Suprapubic skin (tissue), 4 donors: ENCODE results near the gene RYR3. TPM values are rescaled to one million over a fixed set of nuclear protein-coding genes. Genes with fewer than 3 reads are reported as not detected.

ENCODE experiments used
- DNase-seq, 2 donors: peaks; one replicate each; pipeline ENCODE4 v3.0.0-alpha.2; 2019; ENCODE audit warnings: low spot score in 2 of 2
- H3K27ac ChIP-seq: fragments of 200-600 bp; sonication (generic); one replicate; pipeline ENCODE4 v1.5.1; 2019
- H3K27me3 ChIP-seq: fragments of 200-600 bp; sonication (generic); one replicate; pipeline ENCODE4 v1.5.1; 2019
- H3K36me3 ChIP-seq: fragments of 200-600 bp; sonication (generic); one replicate; pipeline ENCODE4 v1.5.1; 2019
- H3K4me1 ChIP-seq: fragments of 200-600 bp; sonication (generic); one replicate; pipeline ENCODE4 v1.5.1; 2019
- H3K4me3 ChIP-seq: fragments of 200-600 bp; sonication (generic); one replicate; pipeline ENCODE4 v1.5.1; 2019; ENCODE audit warnings: mild to moderate bottlenecking
- H3K9me3 ChIP-seq: fragments of 200-600 bp; sonication (generic); one replicate; pipeline ENCODE4 v1.5.1; 2019
- EP300 ChIP-seq: sonication (generic); formaldehyde crosslinking; IDR thresholded peaks from one replicate; pipeline ENCODE4 v1.6.1; 2017; ENCODE audit warnings: antibody characterized with exemption
- POLR2A ChIP-seq, 2 donors: fragments of 450-650 bp; IDR thresholded peaks; one replicate each; pipeline ENCODE4 v1.6.1; 2017; ENCODE audit warnings: antibody characterized with exemption in 2 of 2, mild to moderate bottlenecking in 2 of 2, moderate library complexity in 2 of 2
- POLR2AphosphoS5 ChIP-seq, 3 donors: sonication (generic); formaldehyde crosslinking; IDR thresholded peaks; one replicate each; pipeline ENCODE4 v1.6.1; 2017; ENCODE audit warnings: antibody characterized with exemption in 3 of 3
- WGBS: methylation state at CpG from one replicate; pipeline ENCODE4 v1.1.5; 2018; 5-methylcytosine and 5-hydroxymethylcytosine counted together
- total RNA-seq, 4 donors: library from RNA; depleted of rRNA; stranded (reverse); fragments of >200 nt; gene quantifications; one replicate each; pipeline ENCODE4 v1.1.0, GENCODE V29; 2016
- TF ChIP-seq, protein P1 (sequence below), 2 donors: fragments of 200-600 bp in 1 of 2; fragments of 450-650 bp in 1 of 2; sonication (generic) in 1 of 2; IDR thresholded peaks; one replicate each; pipeline ENCODE4 v1.5.1; 2016 to 2019; ENCODE audit warnings: antibody characterized with exemption in 2 of 2, mild to moderate bottlenecking in 1 of 2, moderate library complexity in 1 of 2

The RYR3 gene
- total RNA-seq, 4 donors from 2014 or later = 0.38 to 2.0 (median 0.80) TPM

DNA sequence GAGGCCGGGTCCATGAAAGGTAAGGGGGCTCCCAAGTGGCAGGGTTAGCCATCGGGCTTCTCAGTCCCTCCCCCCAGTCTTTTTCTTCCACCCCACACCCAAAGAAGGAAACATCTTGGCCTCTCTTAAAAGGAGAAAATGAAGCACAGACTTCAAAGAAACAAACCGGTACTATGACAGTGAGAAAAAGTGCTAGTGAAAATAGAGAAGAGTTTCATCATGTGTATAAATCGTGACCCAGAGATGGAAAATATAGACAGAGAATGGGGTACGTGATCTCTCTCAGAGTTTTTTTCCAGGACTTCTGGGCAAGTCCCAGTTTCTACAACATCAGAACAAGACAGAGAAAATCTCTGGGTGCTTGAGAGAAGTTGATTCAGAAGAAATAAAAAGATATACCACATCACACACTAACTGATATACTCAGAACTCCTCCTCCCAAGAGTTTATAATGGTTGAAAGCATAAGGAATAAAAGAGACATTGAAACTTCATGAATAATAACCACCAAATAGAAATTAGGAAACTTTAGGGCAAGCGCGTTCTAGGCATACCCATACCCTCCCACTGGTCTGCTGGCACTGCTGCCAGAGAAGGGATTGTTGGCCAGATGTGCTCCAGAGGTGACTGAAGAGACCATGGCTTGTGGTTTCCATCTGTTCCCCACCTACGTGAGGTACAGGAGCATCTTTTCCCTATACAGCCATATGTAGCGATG lies 338.6 kb downstream of the RYR3 start:
- Histone ChIP-seq H3K9me3 (no peaks in the 10 kb centered on the region), H3K27me3 (peaks cover 6% of the 10 kb centered on the region), H3K4me1 (no peaks in the 10 kb centered on the region), H3K4me3 (no peak overlapping the region), H3K27ac (no peak overlapping the region), H3K36me3 (no peaks in the 10 kb centered on the region)
- TF ChIP-seq, protein P1, sequence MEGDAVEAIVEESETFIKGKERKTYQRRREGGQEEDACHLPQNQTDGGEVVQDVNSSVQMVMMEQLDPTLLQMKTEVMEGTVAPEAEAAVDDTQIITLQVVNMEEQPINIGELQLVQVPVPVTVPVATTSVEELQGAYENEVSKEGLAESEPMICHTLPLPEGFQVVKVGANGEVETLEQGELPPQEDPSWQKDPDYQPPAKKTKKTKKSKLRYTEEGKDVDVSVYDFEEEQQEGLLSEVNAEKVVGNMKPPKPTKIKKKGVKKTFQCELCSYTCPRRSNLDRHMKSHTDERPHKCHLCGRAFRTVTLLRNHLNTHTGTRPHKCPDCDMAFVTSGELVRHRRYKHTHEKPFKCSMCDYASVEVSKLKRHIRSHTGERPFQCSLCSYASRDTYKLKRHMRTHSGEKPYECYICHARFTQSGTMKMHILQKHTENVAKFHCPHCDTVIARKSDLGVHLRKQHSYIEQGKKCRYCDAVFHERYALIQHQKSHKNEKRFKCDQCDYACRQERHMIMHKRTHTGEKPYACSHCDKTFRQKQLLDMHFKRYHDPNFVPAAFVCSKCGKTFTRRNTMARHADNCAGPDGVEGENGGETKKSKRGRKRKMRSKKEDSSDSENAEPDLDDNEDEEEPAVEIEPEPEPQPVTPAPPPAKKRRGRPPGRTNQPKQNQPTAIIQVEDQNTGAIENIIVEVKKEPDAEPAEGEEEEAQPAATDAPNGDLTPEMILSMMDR (IDR thresholded peaks at IDR 0.05) = no peak
- DNase-seq = no peak
- WGBS = 61% methylated on average over 9 of the region's 9 CpGs

DNA sequence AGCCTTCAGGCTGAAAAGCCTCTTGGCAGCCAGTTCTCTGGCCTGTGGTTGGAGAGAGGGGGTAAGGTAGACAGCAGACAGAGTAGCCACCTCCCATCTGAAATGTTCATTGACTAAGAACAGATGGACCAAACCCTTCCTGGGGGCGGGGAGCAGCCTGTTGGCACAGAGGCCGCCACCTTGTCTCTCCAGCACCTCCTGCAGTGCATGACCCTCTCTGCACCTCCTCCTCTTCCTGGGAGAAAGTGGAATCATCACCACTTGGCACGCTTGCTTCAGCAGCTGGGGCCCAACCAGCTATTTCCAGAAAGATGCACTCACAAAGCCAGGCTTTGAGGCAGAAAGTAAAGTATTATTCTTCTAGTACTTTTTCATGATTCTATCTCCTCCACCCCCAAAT lies 344.1 kb downstream of the RYR3 start:
- no peak for DNase-seq
- Histone ChIP-seq H3K36me3 (no peaks in the 10 kb centered on the region), H3K27ac (no peak overlapping the region), H3K4me1 (no peaks in the 10 kb centered on the region), H3K4me3 (no peak overlapping the region), H3K9me3 (no peaks in the 10 kb centered on the region), H3K27me3 (no peaks in the 10 kb centered on the region)
- TF ChIP-seq EP300 = no peak
- TF ChIP-seq, protein P1 (IDR thresholded peaks at IDR 0.05) = no peak
- TF ChIP-seq POLR2A (IDR thresholded peaks at IDR 0.05) = no peak
- no peak for TF ChIP-seq POLR2AphosphoS5 (IDR thresholded peaks at IDR 0.05)
- 48% methylated on average over 3 of the region's 3 CpGs for WGBS

DNA sequence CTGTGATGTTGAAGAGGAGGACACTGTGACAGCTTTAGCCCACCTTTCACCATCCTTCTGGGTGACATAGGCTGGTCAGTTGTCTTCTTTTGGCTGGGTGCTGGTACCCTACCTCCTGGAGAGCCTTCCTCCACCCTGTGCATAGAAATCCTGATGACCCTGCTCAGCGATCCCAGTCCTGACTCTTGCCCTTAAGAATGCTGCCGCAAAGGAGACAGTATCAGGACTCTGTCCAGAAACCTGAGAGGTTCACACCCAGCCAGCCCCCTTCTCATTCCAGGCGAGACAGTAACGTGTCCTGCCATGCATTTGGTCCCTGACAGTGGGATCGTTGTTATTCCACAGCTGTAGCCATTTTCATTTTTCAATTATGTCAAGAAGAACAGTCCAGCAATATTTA lies 344.7 kb downstream of the RYR3 start:
- Histone ChIP-seq H3K9me3 (no peaks in the 10 kb centered on the region), H3K4me3 (no peak overlapping the region), H3K27ac (no peak overlapping the region), H3K27me3 (no peaks in the 10 kb centered on the region), H3K36me3 (no peaks in the 10 kb centered on the region), H3K4me1 (no peaks in the 10 kb centered on the region)
- DNase-seq = no peak
- TF ChIP-seq POLR2A (IDR thresholded peaks at IDR 0.05) = no peak
- 58% methylated on average over 5 of the region's 5 CpGs for WGBS

DNA sequence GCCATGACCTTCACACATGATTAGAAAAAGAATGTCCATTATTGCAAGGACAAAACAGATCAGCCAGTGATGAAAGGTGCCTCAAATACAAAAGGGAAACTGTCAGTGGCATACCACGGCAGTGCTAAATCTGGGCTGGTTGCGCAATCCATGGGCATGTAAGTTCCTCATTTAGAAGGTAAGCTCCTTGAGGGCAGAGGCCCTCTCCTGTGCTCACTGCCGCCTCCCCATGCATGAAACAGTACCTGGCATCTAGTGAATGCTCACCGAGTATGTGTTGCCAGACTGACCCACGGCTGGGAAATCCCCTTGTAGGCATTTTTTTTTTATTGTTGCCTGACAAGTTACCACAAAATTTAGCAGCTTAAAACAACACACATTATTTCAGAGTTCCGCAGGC lies 345.4 kb downstream of the RYR3 start:
- H3K27me3 ChIP-seq = no peaks in the 10 kb centered on the region
- TF ChIP-seq POLR2A (IDR thresholded peaks at IDR 0.05) (no peak), EP300 (no peak), POLR2AphosphoS5 (IDR thresholded peaks at IDR 0.05) (no peak)
- TF ChIP-seq, protein P1 (IDR thresholded peaks at IDR 0.05) = no peak
- no peaks in the 10 kb centered on the region for H3K9me3 ChIP-seq
- DNase-seq = no peak
- H3K36me3 ChIP-seq = no peaks in the 10 kb centered on the region
- H3K4me1 ChIP-seq = no peaks in the 10 kb centered on the region
- H3K27ac ChIP-seq = no peak overlapping the region
- no peak overlapping the region for H3K4me3 ChIP-seq
- WGBS = 61% methylated on average over 6 of the region's 6 CpGs

DNA sequence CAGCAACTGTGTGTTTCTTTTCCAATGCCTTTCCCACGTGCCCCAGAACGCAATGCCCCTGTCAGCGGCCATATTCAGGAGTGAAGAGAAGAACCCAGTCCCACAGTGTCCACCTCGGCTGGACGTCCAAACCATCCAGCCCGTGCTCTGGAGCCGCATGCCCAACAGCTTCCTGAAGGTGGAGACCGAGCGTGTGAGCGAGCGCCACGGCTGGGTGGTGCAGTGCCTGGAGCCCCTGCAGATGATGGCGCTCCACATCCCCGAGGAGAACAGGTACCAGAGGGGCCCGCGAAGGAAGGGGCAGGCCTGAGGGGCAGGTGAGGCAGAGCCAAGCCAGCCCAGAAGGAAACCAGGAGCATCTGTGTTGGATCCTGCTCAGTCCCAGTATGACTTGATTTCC lies 349.4 kb downstream of the RYR3 start:
- Histone ChIP-seq H3K27ac (no peak overlapping the region), H3K4me1 (no peaks in the 10 kb centered on the region), H3K4me3 (no peak overlapping the region), H3K36me3 (no peaks in the 10 kb centered on the region), H3K27me3 (no peaks in the 10 kb centered on the region), H3K9me3 (no peaks in the 10 kb centered on the region)
- DNase-seq = no peak
- no peak for TF ChIP-seq POLR2AphosphoS5 (IDR thresholded peaks at IDR 0.05)
- no peak for TF ChIP-seq POLR2A (IDR thresholded peaks at IDR 0.05)
- no peak for TF ChIP-seq EP300
- 94% methylated on average over 15 of the region's 16 CpGs for WGBS

DNA sequence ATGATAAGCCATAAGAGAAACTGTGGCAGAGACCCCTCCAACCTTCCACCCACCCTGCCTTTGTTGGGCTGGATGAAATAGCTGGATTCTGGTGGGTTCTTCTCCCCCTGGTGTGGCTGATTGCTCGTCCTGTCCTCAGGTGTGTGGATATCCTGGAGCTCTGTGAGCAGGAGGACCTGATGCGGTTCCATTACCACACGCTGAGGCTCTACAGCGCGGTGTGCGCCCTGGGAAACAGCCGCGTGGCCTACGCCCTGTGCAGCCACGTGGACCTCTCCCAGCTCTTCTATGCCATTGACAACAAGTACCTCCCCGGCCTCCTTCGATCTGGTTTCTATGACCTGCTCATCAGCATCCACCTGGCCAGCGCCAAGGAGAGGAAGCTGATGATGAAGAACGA lies 351.2 kb downstream of the RYR3 start:
- Histone ChIP-seq H3K9me3 (no peaks in the 10 kb centered on the region), H3K4me1 (no peaks in the 10 kb centered on the region), H3K36me3 (no peaks in the 10 kb centered on the region), H3K27me3 (no peaks in the 10 kb centered on the region), H3K4me3 (no peak overlapping the region), H3K27ac (no peak overlapping the region)
- WGBS = 95% methylated on average over 14 of the region's 14 CpGs
- DNase-seq = no peak
- TF ChIP-seq EP300 (no peak), POLR2AphosphoS5 (IDR thresholded peaks at IDR 0.05) (no peak), POLR2A (IDR thresholded peaks at IDR 0.05) (no peak)
- TF ChIP-seq, protein P1 (IDR thresholded peaks at IDR 0.05) = no peak
